ENCODE results near the gene GTPBP1. TPM values are rescaled to one million over a fixed set of nuclear protein-coding genes. Genes with fewer than 3 reads are reported as not detected.

GTPBP1 gene
- total and polyA plus RNA-seq, 2 donors (not counting 3 experiments of a cell fraction or from before 2014, with no cell fraction given), result 29.8 to 50.3 TPM

DNA sequence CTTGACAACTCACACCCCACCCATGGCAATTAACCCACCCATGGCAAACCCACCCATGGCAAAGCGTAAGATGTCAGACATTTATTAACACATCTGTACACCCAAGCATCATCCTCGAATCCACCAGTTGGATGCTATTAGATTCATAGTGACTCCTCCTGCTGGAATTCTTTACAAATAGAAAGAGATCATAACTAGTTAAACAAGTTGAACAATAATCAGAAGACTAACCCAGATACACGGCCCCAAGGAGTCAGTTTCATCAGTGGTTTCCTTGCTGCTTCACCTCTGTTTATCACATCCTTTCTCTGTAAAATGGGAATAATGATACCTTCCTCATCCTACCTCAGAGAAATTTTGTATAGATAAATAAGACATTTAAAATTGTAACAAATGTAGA, 5.1 kb downstream of the GTPBP1 start:
- FAIRE-seq (no peak), DNase-seq (ENCODE audit: low read depth, low spot score) (no peak)
- Histone ChIP-seq H3K79me2 (ENCODE audit: control insufficient read depth, insufficient read depth, low read length) (peaks cover 92% of the 10 kb centered on the region), H3K4me3 (replicated peaks in 1 of 3; ENCODE audit: insufficient read depth in 1 of 3, low read depth in 1 of 3, low read length in 3 of 3) (no peak overlapping the region), H3K27ac (ENCODE audit: insufficient read depth, low read depth, low read length) (no peak overlapping the region), H3K36me3 (ENCODE audit: control insufficient read depth in 2 of 2, extremely low read depth in 1 of 2, insufficient read depth in 2 of 2, low read length in 2 of 2) (peaks cover 0 to 3% of the 10 kb centered on the region in 2 experiments), H3K9ac (replicated peaks; ENCODE audit: extremely low read depth, insufficient read depth, low read length) (no peak overlapping the region), H3K4me2 (ENCODE audit: insufficient read depth, low read length) (no peak overlapping the region), H2AFZ (ENCODE audit: low read depth, low read length) (no peak overlapping the region), H3K9me3 (replicated peaks; ENCODE audit: control insufficient read depth, insufficient read depth, low read length) (no peaks in the 10 kb centered on the region), H3K4me1 (ENCODE audit: control insufficient read depth, extremely low read depth, insufficient read depth, low read length) (peaks cover 20% of the 10 kb centered on the region), H3K27me3 (ENCODE audit: control insufficient read depth in 2 of 2, insufficient read depth in 2 of 2, low read length in 2 of 2) (no peaks in the 10 kb centered on the region), H3K9me1 (replicated peaks; ENCODE audit: control insufficient read depth, extremely low read depth, insufficient read depth, low read length) (no peaks in the 10 kb centered on the region), H4K20me1 (replicated peaks; ENCODE audit: control insufficient read depth, extremely low read depth, insufficient read depth, low read length) (peaks cover 7% of the 10 kb centered on the region)
- CTCF ChIA-PET, result no interaction called here
- no TSS peak for BruUV-seq (replicated peaks)
- POLR2A ChIA-PET, result no interaction called here
- intact Hi-C loops (cut with micrococcal nuclease), result no loop called here
- TF ChIP-seq MYC (IDR thresholded peaks at IDR 0.05; ENCODE audit: low read depth, low read length) (no peak), POLR2A (IDR thresholded peaks at IDR 0.05; ENCODE audit: low read depth, low read length) (no peak)
- TF ChIP-seq, protein P1, sequence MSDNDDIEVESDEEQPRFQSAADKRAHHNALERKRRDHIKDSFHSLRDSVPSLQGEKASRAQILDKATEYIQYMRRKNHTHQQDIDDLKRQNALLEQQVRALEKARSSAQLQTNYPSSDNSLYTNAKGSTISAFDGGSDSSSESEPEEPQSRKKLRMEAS (IDR thresholded peaks at IDR 0.05; ENCODE audit: insufficient read depth, insufficient read length), result no peak
- dilution Hi-C loops (cut with MboI; ENCODE audit: extremely low pct_ligation_motif_present, low sequenced_read_pairs), result no loop called here

DNA sequence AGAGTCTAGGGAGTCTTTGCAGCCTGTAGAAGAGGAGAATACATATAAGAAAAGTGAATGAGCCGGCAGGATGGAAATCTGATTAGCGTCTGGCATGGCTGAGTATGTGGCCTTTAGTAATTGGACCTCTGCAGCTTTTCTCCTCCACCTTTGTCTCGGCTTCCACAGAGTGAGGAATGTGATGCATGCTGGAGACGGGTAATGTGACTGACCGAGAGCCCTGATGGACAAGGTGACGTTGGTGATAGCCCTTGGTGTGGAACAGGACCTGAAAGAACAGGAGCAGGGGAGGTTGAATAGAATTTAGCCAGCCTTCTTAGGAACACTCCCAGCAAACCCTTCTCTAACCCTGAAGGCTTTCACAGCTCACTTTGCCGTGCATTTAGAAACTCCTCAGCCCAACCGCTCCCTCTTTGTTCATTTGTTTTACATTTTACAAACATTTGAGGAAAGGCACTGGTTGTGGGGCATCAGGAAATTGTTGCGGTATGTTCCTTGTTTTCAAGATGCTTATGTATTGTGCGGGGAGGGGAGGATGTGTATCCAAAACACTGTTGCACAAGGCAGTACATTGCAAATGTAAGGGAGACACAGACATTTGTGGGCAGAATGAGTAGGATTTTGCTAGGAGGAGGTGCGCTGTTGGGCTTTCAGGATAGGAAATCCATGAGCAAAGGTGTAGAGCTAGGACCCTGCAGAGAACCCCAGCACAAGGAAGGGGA, 6.9 kb downstream of the GTPBP1 start:
- Histone ChIP-seq H3K4me1 (ENCODE audit: control insufficient read depth, extremely low read depth, insufficient read depth, low read length) (peaks cover 9% of the 10 kb centered on the region), H3K9me3 (replicated peaks; ENCODE audit: control insufficient read depth, insufficient read depth, low read length) (no peaks in the 10 kb centered on the region), H3K4me3 (replicated peaks in 1 of 3; ENCODE audit: insufficient read depth in 1 of 3, low read depth in 1 of 3, low read length in 3 of 3) (no peak overlapping the region), H4K20me1 (replicated peaks; ENCODE audit: control insufficient read depth, extremely low read depth, insufficient read depth, low read length) (peaks cover 6% of the 10 kb centered on the region), H3K27me3 (ENCODE audit: control insufficient read depth in 2 of 2, insufficient read depth in 2 of 2, low read length in 2 of 2) (no peaks in the 10 kb centered on the region), H3K9me1 (replicated peaks; ENCODE audit: control insufficient read depth, extremely low read depth, insufficient read depth, low read length) (no peaks in the 10 kb centered on the region), H3K36me3 (ENCODE audit: control insufficient read depth in 2 of 2, extremely low read depth in 1 of 2, insufficient read depth in 2 of 2, low read length in 2 of 2) (peaks cover 3 to 11% of the 10 kb centered on the region in 2 experiments), H3K4me2 (ENCODE audit: insufficient read depth, low read length) (no peak overlapping the region), H3K79me2 (ENCODE audit: control insufficient read depth, insufficient read depth, low read length) (peaks cover 79% of the 10 kb centered on the region), H3K9ac (replicated peaks; ENCODE audit: extremely low read depth, insufficient read depth, low read length) (no peak overlapping the region), H2AFZ (ENCODE audit: low read depth, low read length) (no peak overlapping the region), H3K27ac (ENCODE audit: insufficient read depth, low read depth, low read length) (no peak overlapping the region)
- DNase-seq (ENCODE audit: low read depth, low spot score) (no peak), FAIRE-seq (no peak)
- POLR2A ChIA-PET, result no interaction called here
- intact Hi-C loops (cut with micrococcal nuclease) (no loop called here), dilution Hi-C loops (cut with MboI; ENCODE audit: extremely low pct_ligation_motif_present, low sequenced_read_pairs) (no loop called here)
- no peak for TF ChIP-seq FOS (IDR thresholded peaks at IDR 0.05; ENCODE audit: borderline replicate concordance, insufficient read depth, low read length)
- no peak for TF ChIP-seq JUN (IDR thresholded peaks at IDR 0.05; ENCODE audit: borderline replicate concordance, insufficient read depth, insufficient read length, low read depth)
- no peak for TF ChIP-seq GATA2 (IDR thresholded peaks at IDR 0.05; ENCODE audit: insufficient read depth, insufficient read length, low read depth, low read length)
- no peak for TF ChIP-seq MYC (IDR thresholded peaks at IDR 0.05; ENCODE audit: low read depth, low read length)
- TF ChIP-seq EZH2 (IDR thresholded peaks at IDR 0.05; ENCODE audit: borderline replicate concordance, low read depth, low read length, severe bottlenecking), result no peak
- TF ChIP-seq, protein P1 (IDR thresholded peaks at IDR 0.05; ENCODE audit: insufficient read depth, insufficient read length), result no peak
- no peak for TF ChIP-seq POLR2AphosphoS5 (IDR thresholded peaks at IDR 0.05; ENCODE audit: insufficient read depth, low read depth, low read length)
- no TSS peak for BruUV-seq (replicated peaks)
- CTCF ChIA-PET, result interaction anchor here (1.2 to 1.4 kb wide), 2 partner anchors 12 to 19 kb away, joined by 4 read pairs; no protein-coding TSS in a partner anchor
